ENCODE data around the gene DMWD.

DNA sequence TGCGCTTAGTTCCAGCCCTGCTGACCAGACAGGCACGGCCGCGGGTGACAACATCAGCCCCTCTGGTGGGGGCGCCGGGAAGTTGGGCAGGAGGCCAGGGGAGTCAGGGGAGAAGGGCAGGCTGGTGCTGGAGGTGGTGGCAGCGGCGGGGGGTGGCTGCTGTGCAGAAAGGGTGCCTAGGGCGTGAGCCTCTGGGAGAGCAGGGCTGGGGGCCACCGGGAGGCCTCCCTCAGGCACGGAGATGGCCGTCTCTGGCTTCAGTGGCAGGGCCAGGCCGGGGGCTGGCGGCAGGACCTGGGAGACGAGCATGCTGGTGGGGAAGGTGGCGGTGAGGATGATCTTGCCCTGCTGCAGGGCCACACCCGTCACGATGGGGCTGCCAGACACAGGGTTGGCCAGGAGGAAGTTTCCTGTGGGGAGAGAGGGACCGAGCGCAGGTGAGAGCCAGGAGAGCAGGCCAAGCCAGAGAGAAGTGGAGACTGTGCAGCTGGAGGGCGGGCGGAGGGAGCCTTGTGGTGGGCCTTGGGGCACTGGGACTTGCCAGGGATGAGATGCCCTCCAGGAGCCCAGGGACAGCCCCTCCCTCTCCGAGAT is 26.8 kb downstream of the DMWD start:
- TF ChIP-seq POLR2AphosphoS5 (IDR thresholded peaks at IDR 0.05): no peak
- no peak for TF ChIP-seq POLR2A (IDR thresholded peaks at IDR 0.05)
- TF ChIP-seq, protein P1, sequence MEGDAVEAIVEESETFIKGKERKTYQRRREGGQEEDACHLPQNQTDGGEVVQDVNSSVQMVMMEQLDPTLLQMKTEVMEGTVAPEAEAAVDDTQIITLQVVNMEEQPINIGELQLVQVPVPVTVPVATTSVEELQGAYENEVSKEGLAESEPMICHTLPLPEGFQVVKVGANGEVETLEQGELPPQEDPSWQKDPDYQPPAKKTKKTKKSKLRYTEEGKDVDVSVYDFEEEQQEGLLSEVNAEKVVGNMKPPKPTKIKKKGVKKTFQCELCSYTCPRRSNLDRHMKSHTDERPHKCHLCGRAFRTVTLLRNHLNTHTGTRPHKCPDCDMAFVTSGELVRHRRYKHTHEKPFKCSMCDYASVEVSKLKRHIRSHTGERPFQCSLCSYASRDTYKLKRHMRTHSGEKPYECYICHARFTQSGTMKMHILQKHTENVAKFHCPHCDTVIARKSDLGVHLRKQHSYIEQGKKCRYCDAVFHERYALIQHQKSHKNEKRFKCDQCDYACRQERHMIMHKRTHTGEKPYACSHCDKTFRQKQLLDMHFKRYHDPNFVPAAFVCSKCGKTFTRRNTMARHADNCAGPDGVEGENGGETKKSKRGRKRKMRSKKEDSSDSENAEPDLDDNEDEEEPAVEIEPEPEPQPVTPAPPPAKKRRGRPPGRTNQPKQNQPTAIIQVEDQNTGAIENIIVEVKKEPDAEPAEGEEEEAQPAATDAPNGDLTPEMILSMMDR (IDR thresholded peaks at IDR 0.05): no peak
